Loucy (cell line): ENCODE data around the gene ERF.
A peak's percentile ranks its signal among the peaks of the same experiment; 100 is the strongest.

Source experiments
- EZH2phosphoT487 ChIP-seq: fragments of 200-600 bp; IDR thresholded peaks from 2 replicates; pipeline ENCODE4 v1.6.1; 2018; ENCODE audit warnings: antibody characterized with exemption, mild to moderate bottlenecking, moderate library complexity, borderline replicate concordance
- TF ChIP-seq, protein P1 (sequence below): fragments of 200-600 bp; sonication (generic); conservative IDR thresholded peaks from 2 replicates; pipeline ENCODE4 v1.5.1; 2014; ENCODE audit warnings: mild to moderate bottlenecking, antibody characterized with exemption, low read length

DNA sequence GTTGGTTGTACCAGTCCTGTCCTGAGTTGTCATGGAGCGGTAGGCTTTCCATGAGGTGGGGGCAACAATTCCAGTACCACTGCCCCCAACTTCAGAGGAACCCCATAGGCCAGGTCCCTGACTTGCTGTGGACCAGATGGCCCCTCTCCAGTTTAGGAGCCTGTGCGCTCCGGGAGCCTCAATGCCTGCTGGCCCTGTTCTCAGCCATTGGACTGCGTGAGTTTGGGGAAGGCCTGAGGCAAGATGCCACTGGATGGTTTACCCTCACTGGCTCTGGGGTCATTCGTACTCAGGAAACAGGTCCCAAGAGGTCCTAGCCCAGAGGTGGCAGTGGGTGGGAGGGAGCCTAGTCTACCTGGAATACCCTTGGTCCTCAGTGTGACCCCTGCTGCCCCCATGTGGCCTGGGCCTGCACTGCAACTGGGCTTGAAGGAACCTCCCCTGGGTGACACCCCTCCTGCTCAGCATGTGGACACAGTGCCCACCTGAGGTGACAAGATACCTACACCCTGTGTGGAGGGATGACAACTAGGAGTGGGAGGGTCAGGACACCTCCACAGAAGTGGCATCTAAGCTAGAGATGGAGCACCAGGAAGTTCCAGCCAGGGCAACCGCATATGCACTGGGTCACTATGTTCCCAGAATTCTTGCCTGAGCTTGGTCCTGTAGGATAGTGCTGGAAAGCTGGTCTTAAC is 41.0 kb upstream of the ERF start:
- TF ChIP-seq, protein P1, sequence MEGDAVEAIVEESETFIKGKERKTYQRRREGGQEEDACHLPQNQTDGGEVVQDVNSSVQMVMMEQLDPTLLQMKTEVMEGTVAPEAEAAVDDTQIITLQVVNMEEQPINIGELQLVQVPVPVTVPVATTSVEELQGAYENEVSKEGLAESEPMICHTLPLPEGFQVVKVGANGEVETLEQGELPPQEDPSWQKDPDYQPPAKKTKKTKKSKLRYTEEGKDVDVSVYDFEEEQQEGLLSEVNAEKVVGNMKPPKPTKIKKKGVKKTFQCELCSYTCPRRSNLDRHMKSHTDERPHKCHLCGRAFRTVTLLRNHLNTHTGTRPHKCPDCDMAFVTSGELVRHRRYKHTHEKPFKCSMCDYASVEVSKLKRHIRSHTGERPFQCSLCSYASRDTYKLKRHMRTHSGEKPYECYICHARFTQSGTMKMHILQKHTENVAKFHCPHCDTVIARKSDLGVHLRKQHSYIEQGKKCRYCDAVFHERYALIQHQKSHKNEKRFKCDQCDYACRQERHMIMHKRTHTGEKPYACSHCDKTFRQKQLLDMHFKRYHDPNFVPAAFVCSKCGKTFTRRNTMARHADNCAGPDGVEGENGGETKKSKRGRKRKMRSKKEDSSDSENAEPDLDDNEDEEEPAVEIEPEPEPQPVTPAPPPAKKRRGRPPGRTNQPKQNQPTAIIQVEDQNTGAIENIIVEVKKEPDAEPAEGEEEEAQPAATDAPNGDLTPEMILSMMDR, result peak; percentile 96
- TF ChIP-seq EZH2phosphoT487, result no peak
